GM12864 (cell line): ENCODE results near the gene IQGAP2.

Experiments used
- DNase-seq: peaks from one replicate; pipeline ENCODE4 v3.0.0-alpha.2; 2011; ENCODE audit warnings: low read depth
- H3K4me3 ChIP-seq: 2 replicates; pipeline ENCODE4 v1.5.1; 2011; ENCODE audit warnings: mild to moderate bottlenecking, low read depth, low read length, control low read depth
- TF ChIP-seq, protein P1 (sequence below): IDR thresholded peaks from 2 replicates; pipeline ENCODE4 v1.5.1; 2011; ENCODE audit warnings: low read depth, mild to moderate bottlenecking, moderate library complexity, low read length, control low read depth, inconsistent platforms; ENCODE audit errors: missing control alignments

IQGAP2 gene

DNA sequence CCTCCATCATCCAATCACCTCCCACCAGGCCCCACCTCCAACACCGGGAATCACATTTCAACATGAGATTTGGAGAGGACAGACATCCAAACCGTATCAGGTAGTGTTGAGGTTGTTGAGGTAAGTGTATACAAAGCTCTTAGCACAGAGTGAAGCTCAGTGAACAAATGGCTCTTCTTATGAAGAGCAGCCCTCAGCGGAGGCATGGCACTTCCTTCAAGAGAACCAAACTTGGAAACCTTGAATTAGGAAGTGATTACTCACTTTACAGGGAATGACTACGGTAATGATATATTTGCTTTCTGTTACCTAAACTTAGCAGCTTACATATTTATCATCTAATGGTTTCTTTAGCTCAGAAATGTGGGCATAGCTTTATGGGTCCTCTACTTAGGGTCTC is 92.8 kb downstream of the IQGAP2 start:
- no peak for DNase-seq
- TF ChIP-seq, protein P1, sequence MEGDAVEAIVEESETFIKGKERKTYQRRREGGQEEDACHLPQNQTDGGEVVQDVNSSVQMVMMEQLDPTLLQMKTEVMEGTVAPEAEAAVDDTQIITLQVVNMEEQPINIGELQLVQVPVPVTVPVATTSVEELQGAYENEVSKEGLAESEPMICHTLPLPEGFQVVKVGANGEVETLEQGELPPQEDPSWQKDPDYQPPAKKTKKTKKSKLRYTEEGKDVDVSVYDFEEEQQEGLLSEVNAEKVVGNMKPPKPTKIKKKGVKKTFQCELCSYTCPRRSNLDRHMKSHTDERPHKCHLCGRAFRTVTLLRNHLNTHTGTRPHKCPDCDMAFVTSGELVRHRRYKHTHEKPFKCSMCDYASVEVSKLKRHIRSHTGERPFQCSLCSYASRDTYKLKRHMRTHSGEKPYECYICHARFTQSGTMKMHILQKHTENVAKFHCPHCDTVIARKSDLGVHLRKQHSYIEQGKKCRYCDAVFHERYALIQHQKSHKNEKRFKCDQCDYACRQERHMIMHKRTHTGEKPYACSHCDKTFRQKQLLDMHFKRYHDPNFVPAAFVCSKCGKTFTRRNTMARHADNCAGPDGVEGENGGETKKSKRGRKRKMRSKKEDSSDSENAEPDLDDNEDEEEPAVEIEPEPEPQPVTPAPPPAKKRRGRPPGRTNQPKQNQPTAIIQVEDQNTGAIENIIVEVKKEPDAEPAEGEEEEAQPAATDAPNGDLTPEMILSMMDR: no peak

GRCh38 chr5:76497065-76497460 is 94.0 kb downstream of the IQGAP2 start:
- TF ChIP-seq, protein P1: no peak

More for the DNA sequence above, 92.8 kb downstream of the IQGAP2 start:
- no peak overlapping the region for H3K4me3 ChIP-seq

GRCh38 chr5:76497986-76498717 is 95.1 kb downstream of the IQGAP2 start:
- no peak overlapping the region for H3K4me3 ChIP-seq
- TF ChIP-seq, protein P1: no peak
- DNase-seq: no peak

More at GRCh38 chr5:76497065-76497460, 94.0 kb downstream of the IQGAP2 start:
- DNase-seq: no peak
- no peak overlapping the region for H3K4me3 ChIP-seq

DNA sequence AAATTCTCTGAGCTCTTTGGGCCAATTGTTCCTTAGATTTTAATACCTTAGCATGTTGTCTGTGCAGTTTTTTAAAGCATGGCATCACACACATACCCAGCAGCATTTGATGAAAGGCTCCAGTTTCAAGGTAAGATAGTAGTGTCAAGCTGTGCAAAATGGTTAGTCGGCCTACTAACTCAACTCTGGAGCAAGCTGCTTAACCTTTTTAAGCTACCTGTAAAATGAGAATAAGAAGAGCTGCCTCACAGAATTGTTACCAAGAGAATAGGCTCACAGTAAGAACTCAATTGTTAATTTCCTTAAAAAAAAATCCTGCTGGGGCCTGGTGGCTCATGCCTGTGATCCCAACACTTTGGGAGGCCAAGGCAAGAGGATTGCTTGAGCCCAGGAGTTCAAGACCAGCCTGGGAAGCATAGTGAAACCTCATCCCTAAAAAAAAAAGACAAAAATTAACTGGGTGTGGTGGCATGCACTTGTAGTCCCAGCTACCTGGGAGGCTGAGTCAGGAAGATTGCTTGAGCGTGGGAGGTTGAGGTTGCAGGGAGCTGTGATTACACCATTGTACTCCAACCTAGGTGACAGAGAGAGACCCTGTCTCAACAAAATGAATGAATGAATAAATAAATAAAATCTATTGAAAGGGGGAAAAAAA is 96.5 kb downstream of the IQGAP2 start:
- no peak for DNase-seq
- TF ChIP-seq, protein P1: no peak

GRCh38 chr5:76500633-76501393 is 97.7 kb downstream of the IQGAP2 start:
- H3K4me3 ChIP-seq: no peak overlapping the region
- DNase-seq: no peak
- TF ChIP-seq, protein P1: no peak

More for the DNA sequence above, 96.5 kb downstream of the IQGAP2 start:
- H3K4me3 ChIP-seq: no peak overlapping the region

- no peak for DNase-seq
- TF ChIP-seq, protein P1: no peak
- H3K4me3 ChIP-seq: no peak overlapping the region
Observed at GRCh38 chr5:76503929-76504328, 100.8 kb downstream of the IQGAP2 start.
